Neuronal stem cell (in vitro differentiated cells): ENCODE results near the gene B9D1.

Experiments
- DNase-seq: peaks from one replicate; pipeline ENCODE4 v3.0.0-alpha.2; 2013; ENCODE audit warnings: low spot score
- H2AFZ ChIP-seq: one replicate; pipeline ENCODE4 v1.6.1; 2013; ENCODE audit warnings: mild to moderate bottlenecking, low read length, inconsistent platforms
- H2AK5ac ChIP-seq: 2 replicates; pipeline ENCODE4 v1.6.1; 2013; ENCODE audit warnings: low read depth, mild to moderate bottlenecking, inconsistent platforms, low read length, moderate library complexity, mixed read lengths
- H2BK120ac ChIP-seq: 2 replicates; pipeline ENCODE4 v1.6.1; 2013; ENCODE audit warnings: low read depth, mild to moderate bottlenecking, inconsistent platforms, low read length, moderate library complexity, mixed read lengths
- H2BK12ac ChIP-seq: one replicate; pipeline ENCODE4 v1.6.1; 2013; ENCODE audit warnings: low read length, inconsistent platforms
- H2BK15ac ChIP-seq: 2 replicates; pipeline ENCODE4 v1.6.1; 2013; ENCODE audit warnings: mild to moderate bottlenecking, low read length, inconsistent platforms, mixed read lengths
- H2BK5ac ChIP-seq: one replicate; pipeline ENCODE4 v1.6.1; 2013; ENCODE audit warnings: inconsistent platforms, mild to moderate bottlenecking, low read length, moderate library complexity
- H3K14ac ChIP-seq: one replicate; pipeline ENCODE4 v1.6.1; 2013; ENCODE audit warnings: low read length, inconsistent platforms
- H3K18ac ChIP-seq: 2 replicates; pipeline ENCODE4 v1.6.1; 2013; ENCODE audit warnings: low read length, inconsistent platforms
- H3K23ac ChIP-seq: 2 replicates; pipeline ENCODE4 v1.6.1; 2013; ENCODE audit warnings: low read depth, mild to moderate bottlenecking, mixed read lengths, low read length, inconsistent platforms; ENCODE audit not compliant: poor library complexity
- H3K27ac ChIP-seq: replicated peaks from 3 replicates; pipeline ENCODE4 v1.5.1; 2013; ENCODE audit warnings: low read length, inconsistent platforms
- H3K27me3 ChIP-seq, 3 experiments: 2 replicates each; pipeline ENCODE4 v1.6.1; 2013; ENCODE audit warnings: low read length in 3 of 3, mild to moderate bottlenecking in 2 of 3, inconsistent platforms in 1 of 3, low read depth in 1 of 3, mixed read lengths in 1 of 3, moderate library complexity in 1 of 3; ENCODE audit not compliant: control insufficient read depth in 3 of 3, insufficient read depth in 3 of 3
- H3K36me3 ChIP-seq, 2 donors: replicated peaks in 1 of 2; 2 replicates each; pipeline ENCODE4 v1.6.1; 2013; ENCODE audit warnings: low read length in 2 of 2; ENCODE audit not compliant: control insufficient read depth in 2 of 2, insufficient read depth in 2 of 2
- H3K4ac ChIP-seq: 2 replicates; pipeline ENCODE4 v1.6.1; 2013; ENCODE audit warnings: inconsistent platforms, mild to moderate bottlenecking, low read length, moderate library complexity
- H3K4me1 ChIP-seq, 2 donors: 1 replicate in 1 of 2; 2 replicates in 1 of 2; pipeline ENCODE4 v1.6.1; 2013; ENCODE audit warnings: low read length in 2 of 2, low read depth in 1 of 2; ENCODE audit not compliant: control insufficient read depth in 2 of 2, insufficient read depth in 1 of 2
- H3K4me2 ChIP-seq: one replicate; pipeline ENCODE4 v1.6.1; 2013; ENCODE audit warnings: mild to moderate bottlenecking, low read length, inconsistent platforms; ENCODE audit not compliant: insufficient read depth, poor library complexity, severe bottlenecking
- H3K4me3 ChIP-seq, 2 donors: 2 replicates each; pipeline ENCODE4 v1.5.1; 2013; ENCODE audit warnings: low read length in 2 of 2, mild to moderate bottlenecking in 2 of 2, inconsistent platforms in 1 of 2, moderate library complexity in 1 of 2
- H3K79me1 ChIP-seq: one replicate; pipeline ENCODE4 v1.6.1; 2013; ENCODE audit warnings: low read depth, mild to moderate bottlenecking, inconsistent platforms, low read length, moderate library complexity
- H3K9ac ChIP-seq: one replicate; pipeline ENCODE4 v1.6.1; 2013; ENCODE audit warnings: mild to moderate bottlenecking, low read depth, low read length, inconsistent platforms; ENCODE audit not compliant: poor library complexity
- H3K9me3 ChIP-seq, 2 donors: replicated peaks in 1 of 2; 2 replicates each; pipeline versions ENCODE3 to v1.6.1; 2013; ENCODE audit warnings: low read length in 2 of 2, mild to moderate bottlenecking in 2 of 2, inconsistent platforms in 1 of 2, low read depth in 1 of 2, mixed read lengths in 1 of 2, moderate library complexity in 1 of 2; ENCODE audit not compliant: control insufficient read depth in 2 of 2, insufficient read depth in 1 of 2
- H4K8ac ChIP-seq: one replicate; pipeline ENCODE4 v1.6.1; 2013; ENCODE audit warnings: low read depth, mild to moderate bottlenecking, inconsistent platforms, low read length, moderate library complexity
- H4K91ac ChIP-seq: one replicate; pipeline ENCODE4 v1.6.1; 2013; ENCODE audit warnings: low read length, low read depth, mild to moderate bottlenecking, inconsistent platforms; ENCODE audit not compliant: poor library complexity
- WGBS, 2 donors: extraction: QIAGEN DNeasy Blood & Tissue Kit; methylation state at CpG; one replicate each; pipeline ENCODE4 v1.1.7; 2013; ENCODE audit warnings: missing lambda C conversion rate in 2 of 2, mixed read lengths in 1 of 2; ENCODE audit not compliant: insufficient read length in 2 of 2, insufficient replicate concordance in 1 of 2; ENCODE audit errors: extremely low coverage in 2 of 2; 5-methylcytosine and 5-hydroxymethylcytosine counted together

The B9D1 gene

GRCh38 chr17:19305761-19306159 lies 56.8 kb downstream of the B9D1 start:
- no peak overlapping the region for H4K8ac ChIP-seq
- H3K18ac ChIP-seq = no peak overlapping the region
- no CpG with 5 or more reads among the region's 5 CpGs for WGBS, 2 donors
- no peaks in the 10 kb centered on the region for H3K9me3 ChIP-seq
- H2BK5ac ChIP-seq = no peak overlapping the region
- H3K4me2 ChIP-seq = no peak overlapping the region
- H3K27ac ChIP-seq = no peak overlapping the region
- H2BK15ac ChIP-seq = no peak overlapping the region
- DNase-seq = no peak
- no peak overlapping the region for H3K4ac ChIP-seq
- no peak overlapping the region for H2BK120ac ChIP-seq
- H3K14ac ChIP-seq = no peak overlapping the region
- H3K4me1 ChIP-seq = peaks cover 0 to 3% of the 10 kb centered on the region in 2 donors
- H2AK5ac ChIP-seq = no peak overlapping the region
- H4K91ac ChIP-seq = no peak overlapping the region
- H3K36me3 ChIP-seq = peaks cover 12 to 73% of the 10 kb centered on the region in 2 donors
- peaks cover 2% of the 10 kb centered on the region for H3K79me1 ChIP-seq
- no peak overlapping the region for H2AFZ ChIP-seq
- H3K23ac ChIP-seq = no peak overlapping the region
- no peak overlapping the region for H3K4me3 ChIP-seq
- no peak overlapping the region for H3K9ac ChIP-seq
- no peak overlapping the region for H2BK12ac ChIP-seq
- no peaks in the 10 kb centered on the region for H3K27me3 ChIP-seq

- no CpG with 5 or more reads among the region's 5 CpGs for WGBS, 2 donors
- Histone ChIP-seq H3K4me1 (peaks cover 0 to 3% of the 10 kb centered on the region in 2 donors), H2AK5ac (no peak overlapping the region), H4K91ac (no peak overlapping the region), H2BK5ac (no peak overlapping the region), H3K79me1 (peaks cover 2% of the 10 kb centered on the region), H4K8ac (no peak overlapping the region), H2BK12ac (no peak overlapping the region), H2BK15ac (no peak overlapping the region), H3K4me3 (no peak overlapping the region), H3K9ac (no peak overlapping the region), H3K23ac (no peak overlapping the region), H2BK120ac (no peak overlapping the region), H3K4ac (no peak overlapping the region), H3K18ac (no peak overlapping the region), H2AFZ (no peak overlapping the region), H3K27me3 (no peaks in the 10 kb centered on the region), H3K4me2 (no peak overlapping the region), H3K36me3 (peaks cover 12 to 71% of the 10 kb centered on the region in 2 donors), H3K14ac (no peak overlapping the region), H3K27ac (no peak overlapping the region), H3K9me3 (no peaks in the 10 kb centered on the region)
- DNase-seq = no peak
Observed at GRCh38 chr17:19305256-19305655, 57.3 kb downstream of the B9D1 start.

- Histone ChIP-seq H3K4ac (no peak overlapping the region), H2BK12ac (no peak overlapping the region), H3K14ac (no peak overlapping the region), H4K8ac (no peak overlapping the region), H3K4me2 (no peak overlapping the region), H3K4me1 (peaks cover 2 to 4% of the 10 kb centered on the region in 2 donors), H3K23ac (no peak overlapping the region), H3K27ac (no peak overlapping the region), H3K9ac (no peak overlapping the region), H3K9me3 (no peaks in the 10 kb centered on the region), H3K18ac (no peak overlapping the region), H3K27me3 (no peaks in the 10 kb centered on the region), H2BK5ac (no peak overlapping the region), H3K36me3 (peaks cover 9 to 68% of the 10 kb centered on the region in 2 donors), H2BK15ac (no peak overlapping the region), H2BK120ac (no peak overlapping the region), H3K4me3 (no peak overlapping the region), H2AK5ac (no peak overlapping the region), H2AFZ (no peak overlapping the region), H4K91ac (no peak overlapping the region), H3K79me1 (peaks cover 2% of the 10 kb centered on the region)
- no peak for DNase-seq
- WGBS, 2 donors = no CpG with 5 or more reads among the region's 5 CpGs
Observed at GRCh38 chr17:19304751-19305150, 57.8 kb downstream of the B9D1 start.

DNA sequence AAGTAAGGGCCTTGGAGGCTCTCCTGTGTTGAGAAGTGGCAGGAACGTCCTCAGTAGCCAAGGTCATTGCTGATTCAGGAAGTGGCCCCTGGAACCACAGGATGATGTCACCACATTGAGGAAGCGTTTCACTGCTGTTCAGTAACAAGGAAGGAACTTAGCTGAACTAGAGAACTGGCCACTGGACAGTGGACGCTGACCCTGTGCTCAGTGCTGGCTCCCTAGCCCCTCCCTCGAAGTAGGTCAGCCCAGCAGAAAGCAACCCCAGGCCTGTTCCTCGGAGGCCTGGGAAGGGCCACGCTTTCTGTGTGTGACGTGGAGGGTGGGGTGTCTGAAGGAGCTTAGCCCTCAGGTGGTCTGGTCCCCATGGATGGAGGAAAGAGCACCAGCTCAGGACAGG lies 58.3 kb downstream of the B9D1 start:
- Histone ChIP-seq H2AFZ (no peak overlapping the region), H3K4ac (no peak overlapping the region), H3K23ac (no peak overlapping the region), H3K27ac (no peak overlapping the region), H2BK120ac (no peak overlapping the region), H3K14ac (no peak overlapping the region), H3K9me3 (no peaks in the 10 kb centered on the region), H4K8ac (no peak overlapping the region), H3K4me3 (no peak overlapping the region), H3K27me3 (no peaks in the 10 kb centered on the region), H2BK5ac (no peak overlapping the region), H2BK15ac (no peak overlapping the region), H3K4me2 (no peak overlapping the region), H3K79me1 (peaks cover 2% of the 10 kb centered on the region), H3K36me3 (peaks cover 9 to 67% of the 10 kb centered on the region in 2 donors), H3K4me1 (peaks cover 6 to 10% of the 10 kb centered on the region in 2 donors), H2BK12ac (no peak overlapping the region), H3K18ac (no peak overlapping the region), H2AK5ac (no peak overlapping the region), H3K9ac (no peak overlapping the region), H4K91ac (no peak overlapping the region)
- no CpG with 5 or more reads among the region's 7 CpGs for WGBS, 2 donors
- no peak for DNase-seq
